Activated CD4-positive, CD25-positive, alpha-beta regulatory T cell treated with anti-CD3 and anti-CD28 coated beads, Interleukin-2, amount 50 U/mL, for 24 hours (primary cell): ENCODE measurements around the gene CERS1.

ENCODE experiments used
- ATAC-seq, 2 donors: fragments of 150-1000 bp; cut with Tn5 transposase; one replicate each; pipeline ENCODE4 v1.10.0; 2021; ENCODE audit warnings: mild to moderate bottlenecking in 1 of 2, moderate library complexity in 1 of 2

Gene CERS1

GRCh38 chr19:18895824-18896341 is at the start of gene CERS1:
Gene CERS1, minus strand, starts transcription at chr19:18896158. Its CDS starts 86 bp downstream, at chr19:18896072.
- ATAC-seq: no peak

- ATAC-seq: no peak
These were observed 49.3 kb upstream of the CERS1 start for GRCh38 chr19:18945297-18945696.

- ATAC-seq: no peak
These were observed 47.5 kb upstream of the CERS1 start for GRCh38 chr19:18943465-18943864.

GRCh38 chr19:18942692-18943091 is 46.7 kb upstream of the CERS1 start:
- no peak for ATAC-seq

- no peak for ATAC-seq
These were observed 45.8 kb upstream of the CERS1 start for GRCh38 chr19:18941628-18942354.

- peak; percentile 86 to 89 for ATAC-seq
These were observed 45.0 kb upstream of the CERS1 start, which contains the start of gene HOMER3 for GRCh38 chr19:18940769-18941627. Gene HOMER3, minus strand, starts transcription at chr19:18941217. Its CDS starts 2,235 bp downstream, at chr19:18938982.

- ATAC-seq: no peak
These were observed 44.2 kb upstream of the CERS1 start for GRCh38 chr19:18939922-18940768.

GRCh38 chr19:18939163-18939562 is 43.2 kb upstream of the CERS1 start:
- no peak for ATAC-seq

GRCh38 chr19:18933297-18933696 is 37.3 kb upstream of the CERS1 start:
- no peak for ATAC-seq

GRCh38 chr19:18932216-18932841 is 36.4 kb upstream of the CERS1 start:
- peak; percentile 81 to 84 for ATAC-seq

- no peak for ATAC-seq
These were observed 35.6 kb upstream of the CERS1 start for GRCh38 chr19:18931316-18932162.

GRCh38 chr19:18929311-18929710 is 33.4 kb upstream of the CERS1 start:
- no peak for ATAC-seq

- no peak for ATAC-seq
These were observed 32.3 kb upstream of the CERS1 start for GRCh38 chr19:18928018-18928805.

GRCh38 chr19:18924684-18925213 is 28.8 kb upstream of the CERS1 start:
- no peak for ATAC-seq

GRCh38 chr19:18922228-18922985 is 26.4 kb upstream of the CERS1 start:
- no peak for ATAC-seq

- no peak for ATAC-seq
These were observed 25.6 kb upstream of the CERS1 start for GRCh38 chr19:18921593-18921992.

- no peak for ATAC-seq
These were observed 24.4 kb upstream of the CERS1 start for GRCh38 chr19:18920400-18920799.

GRCh38 chr19:18919900-18920214 is 23.9 kb upstream of the CERS1 start:
- no peak for ATAC-seq
